K562 (cell line): Measurements from ENCODE around the gene ST6GALNAC3. TPM values are rescaled to one million over a fixed set of nuclear protein-coding genes. Genes with fewer than 3 reads are reported as not detected.

Experiments
- ATAC-seq: fragments of 200-7000 bp; cut with Tn5 transposase; 3 replicates; pipeline ENCODE4 v1.9.1; 2020; ENCODE audit warnings: moderate library complexity
- BruUV-seq: library from RNA; stranded (reverse); fragments of 400-500 nt; replicated peaks from 2 replicates; lab custom pipeline; 2021; lab: Mats Ljungman, UMichigan
- CTCF ChIA-PET: fragments of 300-600 bp; formaldehyde crosslinking; extraction: SDS; loops from one replicate; lab custom pipeline; 2021; ENCODE audit warnings: low intra/inter-chr PET ratio; lab: Yijun Ruan, JAX
- POLR2A ChIA-PET: fragments of 300-600, 350-650 bp; sonication (Branson Sonifier 250); formaldehyde crosslinking; extraction: SDS; loops from one replicate; lab custom pipeline; 2021; ENCODE audit warnings: antibody characterized with exemption, inconsistent platforms; lab: Yijun Ruan, JAX
- DNase-seq, 4 experiments: peaks; one replicate each; pipeline versions ENCODE4 v3.0.0 to v3.0.0-alpha.2; 2011 to 2018; ENCODE audit warnings: low spot score in 3 of 4, mixed read lengths in 3 of 4; ENCODE audit errors: extremely low read depth in 1 of 4
- FAIRE-seq: peaks from 2 replicates; lab custom pipeline; 2011; peaks lifted over from hg19 to GRCh38; lab: Jason Lieb, UNC
- H2AFZ ChIP-seq: 2 replicates; pipeline ENCODE4 v1.6.0; 2011; ENCODE audit warnings: low read depth, low read length, control low read depth, inconsistent platforms
- H3K27ac ChIP-seq: fragments of 200-600 bp; 3 replicates; pipeline ENCODE4 v1.8.0; 2011; ENCODE audit warnings: low read depth, mild to moderate bottlenecking, control low read depth, inconsistent platforms, low read length, moderate library complexity, mixed read lengths; ENCODE audit errors: extremely low read depth
- H3K27me3 ChIP-seq, 2 experiments: fragments of 300-600 bp in 1 of 2; 2 replicates in 1 of 2; 3 replicates in 1 of 2; pipeline versions ENCODE4 v1.6.0 to v1.8.0; 2011; ENCODE audit warnings: inconsistent platforms in 2 of 2, low read length in 2 of 2, mild to moderate bottlenecking in 1 of 2, mixed read lengths in 1 of 2, moderate library complexity in 1 of 2; ENCODE audit not compliant: control insufficient read depth in 2 of 2, insufficient read depth in 2 of 2
- H3K36me3 ChIP-seq: fragments of 300-600 bp; 3 replicates; pipeline ENCODE4 v1.8.0; 2011; ENCODE audit warnings: mild to moderate bottlenecking, low read length, inconsistent platforms; ENCODE audit not compliant: control insufficient read depth, insufficient read depth
- H3K4me1 ChIP-seq, 2 experiments: fragments of 200-600 bp in 1 of 2; replicated peaks in 1 of 2; 2 replicates in 1 of 2; 3 replicates in 1 of 2; pipeline versions ENCODE4 v1.5.1 to v1.8.0; 2011; ENCODE audit warnings: inconsistent platforms in 2 of 2, low read length in 2 of 2, mild to moderate bottlenecking in 1 of 2, mixed read lengths in 1 of 2, moderate library complexity in 1 of 2; ENCODE audit not compliant: control insufficient read depth in 2 of 2, insufficient read depth in 2 of 2
- H3K4me2 ChIP-seq: 2 replicates; pipeline ENCODE4 v1.6.1; 2011; ENCODE audit warnings: low read length, control low read depth, inconsistent platforms, mixed read lengths; ENCODE audit not compliant: insufficient read depth
- H3K4me3 ChIP-seq: fragments of 200-600 bp; sonication (generic), shearing (Covaris generic); 2 replicates; pipeline ENCODE4 v1.5.1; 2016; ENCODE audit warnings: control low read depth, inconsistent platforms
- H3K79me2 ChIP-seq: fragments of 200-600 bp; 3 replicates; pipeline ENCODE4 v1.8.0; 2011; ENCODE audit warnings: low read length, inconsistent platforms; ENCODE audit not compliant: control insufficient read depth, insufficient read depth
- H3K9ac ChIP-seq, 2 experiments: 2 replicates each; pipeline versions ENCODE4 v1.6.0 to v1.6.1; 2011; ENCODE audit warnings: low read depth in 2 of 2, low read length in 2 of 2, control low read depth in 1 of 2, inconsistent platforms in 1 of 2, mild to moderate bottlenecking in 1 of 2, mixed read lengths in 1 of 2; ENCODE audit not compliant: insufficient read depth in 1 of 2
- H3K9me1 ChIP-seq: one replicate; pipeline ENCODE4 v1.6.0; 2011; ENCODE audit warnings: inconsistent platforms, mild to moderate bottlenecking, low read length, moderate library complexity; ENCODE audit not compliant: control insufficient read depth, insufficient read depth
- H3K9me3 ChIP-seq: replicated peaks from 2 replicates; pipeline ENCODE4 v1.5.1; 2011; ENCODE audit warnings: low read depth, low read length, inconsistent platforms; ENCODE audit not compliant: control insufficient read depth, insufficient read depth
- H4K20me1 ChIP-seq: replicated peaks from 2 replicates; pipeline ENCODE4 v1.6.1; 2011; ENCODE audit warnings: low read length, inconsistent platforms, mixed read lengths; ENCODE audit not compliant: control insufficient read depth, insufficient read depth
- BDP1 ChIP-seq: IDR thresholded peaks from 3 replicates; pipeline ENCODE4 v1.6.1; 2011; ENCODE audit not compliant: insufficient read length, insufficient read depth
- CEBPG ChIP-seq, 3 experiments: fragments of 200-800 bp in 1 of 3; sonication (Bioruptor generic) in 1 of 3; sonication (generic) in 1 of 3; formaldehyde crosslinking in 1 of 3; IDR thresholded peaks in 2 of 3; conservative IDR thresholded peaks in 1 of 3; 2 replicates each; pipeline versions ENCODE4 v1.6.1 to v1.8.0; 2016 to 2022; ENCODE audit warnings: missing compliant biosample characterization in 2 of 3, missing genetic modification characterization in 2 of 3, mild to moderate bottlenecking in 1 of 3, missing genetic modification reagents in 1 of 3
- ETV1 ChIP-seq: fragments of 450-650 bp; conservative IDR thresholded peaks from 2 replicates; pipeline ENCODE4 v1.6.1; 2016; ENCODE audit warnings: missing genetic modification characterization, control low read depth, low read depth, missing compliant biosample characterization
- HDAC2 ChIP-seq: fragments of 450-650 bp; IDR thresholded peaks from 2 replicates; pipeline ENCODE4 v1.6.1; 2016; ENCODE audit warnings: mild to moderate bottlenecking
- HMGN3 ChIP-seq: IDR thresholded peaks from 2 replicates; pipeline ENCODE4 v1.6.1; 2011; ENCODE audit warnings: borderline replicate concordance, low read depth, mild to moderate bottlenecking, mixed read lengths, low read length; ENCODE audit not compliant: insufficient read length; ENCODE audit errors: extremely low read depth
- PRMT5 ChIP-seq: sonication (generic); formaldehyde crosslinking; IDR thresholded peaks from 2 replicates; pipeline ENCODE4 v1.5.0; 2020; ENCODE audit warnings: missing genetic modification reagents
- RNF2 ChIP-seq: sonication (generic); IDR thresholded peaks from 2 replicates; pipeline ENCODE4 v1.6.1; 2016
- SAFB2 ChIP-seq: fragments of 200-400 bp; formaldehyde crosslinking; IDR thresholded peaks from 2 replicates; pipeline ENCODE4 v1.6.1; 2018; ENCODE audit warnings: borderline replicate concordance, low read length, low read depth, moderate library complexity; ENCODE audit not compliant: severe bottlenecking
- SAP30 ChIP-seq: fragments of 200-600 bp; sonication (generic); IDR thresholded peaks from 2 replicates; pipeline ENCODE4 v1.6.1; 2012; ENCODE audit warnings: borderline replicate concordance, low read depth, mild to moderate bottlenecking, moderate library complexity, low read length, control low read depth, inconsistent platforms; ENCODE audit not compliant: insufficient read depth, poor library complexity, severe bottlenecking
- SFPQ ChIP-seq: fragments of 200-400 bp; formaldehyde crosslinking; IDR thresholded peaks from 2 replicates; pipeline ENCODE4 v1.6.1; 2017; ENCODE audit warnings: mild to moderate bottlenecking, low read depth, low read length, moderate library complexity
- YBX1 ChIP-seq: fragments of 450-650 bp; IDR thresholded peaks from 2 replicates; pipeline ENCODE4 v1.7.1; 2016; ENCODE audit warnings: mild to moderate bottlenecking
- ZNF766 ChIP-seq: fragments of 200-800 bp; sonication (Bioruptor generic); conservative IDR thresholded peaks from 2 replicates; pipeline ENCODE4 v1.6.1; 2016; ENCODE audit warnings: missing genetic modification characterization, missing compliant biosample characterization
- WGBS: fragments of 100-300 bp; shearing (Covaris generic); methylation state at CpG from one replicate; pipeline ENCODE4 v1.1.6; 2016; ENCODE audit warnings: low coverage, mixed read lengths; ENCODE audit not compliant: insufficient coverage; ENCODE audit errors: missing lambda C conversion rate; 5-methylcytosine and 5-hydroxymethylcytosine counted together
- in situ Hi-C: fragments of 300-500 bp; cut with MboI; formaldehyde crosslinking; loops from 4 replicates; pipeline ENCODE4 v1.15.0; 2018; ENCODE audit warnings: inconsistent platforms, mixed read lengths
- intact Hi-C: fragments of 100-400 bp; cut with micrococcal nuclease; formaldehyde crosslinking; loops from 2 replicates; pipeline ENCODE4 v1.14.2; 2022
- polyA plus RNA-seq, 8 experiments: library from polyadenylated mRNA; depleted of rRNA in 4 of 8; stranded (reverse) in 5 of 8; unstranded in 3 of 8; fragments of >200 nt; fragmentation: Nextera tagmentation in 2 of 8; fragmentation: Illumina TruSeq in 1 of 8; extraction: Ambion mirVana in 2 of 8; extraction: Trizol in 1 of 8; gene quantifications; 2 replicates each; pipeline versions ENCODE4 v1.2.1 to v1.2.3, GENCODE V29; 2011 to 2014; ENCODE audit warnings: inconsistent platforms in 1 of 8, missing spikeins in 1 of 8
- total RNA-seq, 7 experiments: library from RNA; depleted of rRNA in 6 of 7; stranded (reverse); fragments of >200 nt in 6 of 7; fragmentation: Illumina TruSeq in 2 of 7; extraction: Trizol in 2 of 7; gene quantifications; 2 replicates each; pipeline versions ENCODE4 v1.2.1 to v1.2.3, GENCODE V29; 2011 to 2021; ENCODE audit warnings: low replicate concordance in 1 of 7
- TF ChIP-seq, protein P1 (sequence below): fragments of 150-350 bp; IDR thresholded peaks from 2 replicates; pipeline ENCODE4 v1.6.1; 2014; ENCODE audit warnings: low read depth, mild to moderate bottlenecking, low read length, borderline replicate concordance
- TF ChIP-seq, protein P2 (sequence below): sonication (generic); formaldehyde crosslinking; IDR thresholded peaks from 2 replicates; pipeline ENCODE4 v1.8.0; 2022; ENCODE audit warnings: mild to moderate bottlenecking, low read depth, missing genetic modification reagents
- TF ChIP-seq, protein P3 (sequence below): IDR thresholded peaks from 2 replicates; pipeline ENCODE4 v1.6.1; 2011; ENCODE audit not compliant: insufficient read length; ENCODE audit errors: extremely low read depth

ST6GALNAC3 gene
- total and polyA plus RNA-seq, 9 of the 15 experiments (the other 6 are each of a cell fraction or from before 2014, with no cell fraction given) = 0.04 to 0.29 (median 0.18) TPM; not detected in 6

- H3K4me2 ChIP-seq = no peak overlapping the region
- TF ChIP-seq SFPQ (no peak), PRMT5 (CRISPR knock-in tag) (no peak), SAFB2 (no peak), RNF2 (no peak), BDP1 (no peak), HDAC2 (no peak), HMGN3 (no peak), CEBPG (CRISPR knock-in tag; IDR thresholded peaks at IDR 0.05) (no peak), CEBPG (tag; conservative IDR thresholded peaks at IDR 0.05 in 1 of 2, IDR thresholded peaks at IDR 0.05 in 1 of 2) (no peak), ZNF766 (CRISPR knock-in tag) (no peak), ETV1 (tag) (no peak), SAP30 (no peak), YBX1 (no peak)
- TF ChIP-seq, protein P1, sequence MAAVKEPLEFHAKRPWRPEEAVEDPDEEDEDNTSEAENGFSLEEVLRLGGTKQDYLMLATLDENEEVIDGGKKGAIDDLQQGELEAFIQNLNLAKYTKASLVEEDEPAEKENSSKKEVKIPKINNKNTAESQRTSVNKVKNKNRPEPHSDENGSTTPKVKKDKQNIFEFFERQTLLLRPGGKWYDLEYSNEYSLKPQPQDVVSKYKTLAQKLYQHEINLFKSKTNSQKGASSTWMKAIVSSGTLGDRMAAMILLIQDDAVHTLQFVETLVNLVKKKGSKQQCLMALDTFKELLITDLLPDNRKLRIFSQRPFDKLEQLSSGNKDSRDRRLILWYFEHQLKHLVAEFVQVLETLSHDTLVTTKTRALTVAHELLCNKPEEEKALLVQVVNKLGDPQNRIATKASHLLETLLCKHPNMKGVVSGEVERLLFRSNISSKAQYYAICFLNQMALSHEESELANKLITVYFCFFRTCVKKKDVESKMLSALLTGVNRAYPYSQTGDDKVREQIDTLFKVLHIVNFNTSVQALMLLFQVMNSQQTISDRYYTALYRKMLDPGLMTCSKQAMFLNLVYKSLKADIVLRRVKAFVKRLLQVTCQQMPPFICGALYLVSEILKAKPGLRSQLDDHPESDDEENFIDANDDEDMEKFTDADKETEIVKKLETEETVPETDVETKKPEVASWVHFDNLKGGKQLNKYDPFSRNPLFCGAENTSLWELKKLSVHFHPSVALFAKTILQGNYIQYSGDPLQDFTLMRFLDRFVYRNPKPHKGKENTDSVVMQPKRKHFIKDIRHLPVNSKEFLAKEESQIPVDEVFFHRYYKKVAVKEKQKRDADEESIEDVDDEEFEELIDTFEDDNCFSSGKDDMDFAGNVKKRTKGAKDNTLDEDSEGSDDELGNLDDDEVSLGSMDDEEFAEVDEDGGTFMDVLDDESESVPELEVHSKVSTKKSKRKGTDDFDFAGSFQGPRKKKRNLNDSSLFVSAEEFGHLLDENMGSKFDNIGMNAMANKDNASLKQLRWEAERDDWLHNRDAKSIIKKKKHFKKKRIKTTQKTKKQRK = no peak
- TF ChIP-seq, protein P2, sequence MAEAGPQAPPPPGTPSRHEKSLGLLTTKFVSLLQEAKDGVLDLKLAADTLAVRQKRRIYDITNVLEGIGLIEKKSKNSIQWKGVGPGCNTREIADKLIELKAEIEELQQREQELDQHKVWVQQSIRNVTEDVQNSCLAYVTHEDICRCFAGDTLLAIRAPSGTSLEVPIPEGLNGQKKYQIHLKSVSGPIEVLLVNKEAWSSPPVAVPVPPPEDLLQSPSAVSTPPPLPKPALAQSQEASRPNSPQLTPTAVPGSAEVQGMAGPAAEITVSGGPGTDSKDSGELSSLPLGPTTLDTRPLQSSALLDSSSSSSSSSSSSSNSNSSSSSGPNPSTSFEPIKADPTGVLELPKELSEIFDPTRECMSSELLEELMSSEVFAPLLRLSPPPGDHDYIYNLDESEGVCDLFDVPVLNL (CRISPR knock-in tag) = no peak
- TF ChIP-seq, protein P3, sequence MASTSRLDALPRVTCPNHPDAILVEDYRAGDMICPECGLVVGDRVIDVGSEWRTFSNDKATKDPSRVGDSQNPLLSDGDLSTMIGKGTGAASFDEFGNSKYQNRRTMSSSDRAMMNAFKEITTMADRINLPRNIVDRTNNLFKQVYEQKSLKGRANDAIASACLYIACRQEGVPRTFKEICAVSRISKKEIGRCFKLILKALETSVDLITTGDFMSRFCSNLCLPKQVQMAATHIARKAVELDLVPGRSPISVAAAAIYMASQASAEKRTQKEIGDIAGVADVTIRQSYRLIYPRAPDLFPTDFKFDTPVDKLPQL = no peak
Observed at GRCh38 chr1:76503100-76503499, 428.6 kb downstream of the ST6GALNAC3 start.

More at GRCh38 chr1:76503100-76503499, 428.6 kb downstream of the ST6GALNAC3 start:
- CTCF ChIA-PET = no interaction called here
- H3K27me3 ChIP-seq = no peaks in the 10 kb centered on the region
- no peak for FAIRE-seq
- no peak for DNase-seq
- no peaks in the 10 kb centered on the region for H3K9me3 ChIP-seq
- H3K79me2 ChIP-seq = no peaks in the 10 kb centered on the region
- ATAC-seq = no peak
- no peak overlapping the region for H3K9ac ChIP-seq
- H3K4me3 ChIP-seq = no peak overlapping the region
- no peaks in the 10 kb centered on the region for H4K20me1 ChIP-seq
- H3K27ac ChIP-seq = no peak overlapping the region
- H3K4me1 ChIP-seq = no peaks in the 10 kb centered on the region
- no peak overlapping the region for H2AFZ ChIP-seq
- no peaks in the 10 kb centered on the region for H3K36me3 ChIP-seq
- in situ Hi-C loops = no loop called here
- no TSS peak for BruUV-seq
- POLR2A ChIA-PET = no interaction called here
- no peaks in the 10 kb centered on the region for H3K9me1 ChIP-seq
- intact Hi-C loops = no loop called here
- WGBS = 0% methylated on average over 3 of the region's 3 CpGs
